Measurements from ENCODE around the gene ZNF23.

Gene ZNF23

DNA sequence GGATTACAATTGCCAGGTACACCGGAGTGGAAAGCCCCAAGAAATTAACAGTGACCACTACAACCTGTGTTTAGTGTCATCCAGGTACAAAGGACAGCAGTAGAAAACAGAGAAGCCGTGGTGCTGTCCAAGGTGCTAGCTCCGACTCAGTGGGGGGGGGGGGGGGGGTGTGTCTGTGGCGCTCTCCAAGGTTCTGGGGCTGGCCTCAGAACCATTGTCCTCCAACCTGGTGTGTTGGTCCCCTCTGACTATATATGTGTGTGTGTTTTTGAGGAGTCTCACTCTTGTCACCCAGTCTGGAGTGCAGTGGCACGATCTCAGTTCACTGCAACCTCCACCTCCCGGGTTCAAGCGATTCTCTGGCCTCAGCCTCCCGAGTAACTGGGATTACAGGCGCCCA is 5.8 kb upstream of the ZNF23 start:
- DNase-seq, result no peak

- no peak for DNase-seq
Measured at GRCh38 chr16:71464231-71464630, 2.2 kb upstream of the ZNF23 start.

DNA sequence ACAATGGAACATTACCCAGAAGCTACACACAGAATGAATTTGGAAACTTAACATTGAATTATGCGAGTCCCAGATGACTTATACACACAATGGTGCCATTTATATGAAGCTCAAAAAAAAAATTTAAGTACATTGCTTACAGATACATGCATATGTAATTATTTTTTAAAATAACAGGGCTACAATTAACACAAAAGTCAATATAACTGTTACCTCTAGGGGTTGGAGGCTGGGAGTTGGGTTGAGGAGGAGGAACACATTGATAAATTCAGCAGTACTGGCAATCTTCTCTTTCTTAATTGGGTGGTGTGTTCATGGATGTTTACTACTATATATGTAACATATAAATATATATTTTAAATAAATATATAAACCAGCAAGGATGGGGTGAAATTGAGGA is 1.1 kb downstream of the ZNF23 start:
- no peak for DNase-seq

DNA sequence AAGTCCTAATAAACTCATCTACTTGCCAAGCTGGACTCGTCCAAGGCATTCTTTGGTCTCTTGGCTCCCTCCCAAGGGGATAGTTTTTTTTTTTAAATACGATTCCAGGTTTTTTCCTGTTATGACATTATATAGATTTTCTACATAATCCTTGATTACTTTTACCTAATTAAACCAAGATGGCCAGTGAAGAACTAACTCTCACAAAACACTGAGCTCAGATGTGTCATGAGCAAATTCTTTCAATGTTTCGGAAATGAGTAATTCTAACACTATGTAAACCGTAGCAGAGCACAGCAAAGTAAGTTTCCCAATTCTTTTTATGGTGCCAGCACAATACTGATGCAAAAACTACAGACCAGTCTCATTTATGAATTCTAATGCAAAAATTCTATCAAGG is 1.8 kb downstream of the ZNF23 start:
- no peak for DNase-seq

GRCh38 chr16:71459510-71459909 is 2.5 kb downstream of the ZNF23 start:
- no peak for DNase-seq

- no peak for DNase-seq
Measured at GRCh38 chr16:71456801-71457200, 5.2 kb downstream of the ZNF23 start.

DNA sequence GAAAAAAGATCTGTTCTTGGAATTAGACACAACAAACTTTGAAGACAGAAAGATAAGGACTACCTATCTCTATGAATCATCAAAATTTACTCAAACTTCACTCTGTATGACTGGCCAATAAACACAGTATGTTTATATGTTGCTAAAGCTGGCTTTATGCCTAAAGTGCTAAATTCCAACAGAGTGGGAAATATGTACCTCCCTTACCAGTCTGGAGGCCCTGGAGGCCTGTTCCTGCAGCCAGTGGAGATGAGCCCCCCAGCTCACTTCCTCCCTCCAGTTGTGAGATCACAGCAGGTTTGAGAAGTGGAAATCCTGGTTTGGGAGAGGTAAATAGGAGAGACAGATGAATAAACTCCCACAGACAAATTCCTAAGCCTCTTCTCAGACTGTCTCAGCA is 9.0 kb downstream of the ZNF23 start:
- no peak for DNase-seq

DNA sequence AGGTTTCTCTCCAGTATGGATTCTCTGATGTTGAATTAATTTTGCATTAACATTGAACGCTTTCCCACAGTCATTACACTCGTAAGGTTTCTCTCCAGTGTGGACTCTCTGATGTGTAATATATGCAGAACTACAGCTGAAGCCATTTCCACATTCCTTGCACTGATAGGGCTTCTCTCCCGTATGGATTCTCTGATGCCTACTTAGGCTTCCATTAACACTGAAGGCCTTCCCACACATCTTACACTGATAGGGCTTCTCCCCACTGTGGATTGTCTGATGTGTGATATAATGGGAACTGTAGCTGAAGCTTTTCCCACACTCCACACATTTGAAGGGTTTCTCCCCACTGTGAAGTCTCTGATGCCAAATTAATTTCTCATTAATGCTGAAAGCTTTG is 13.0 kb downstream of the ZNF23 start:
- no peak for DNase-seq

GRCh38 chr16:71448274-71448866 is 13.7 kb downstream of the ZNF23 start:
- DNase-seq, result no peak

GRCh38 chr16:71443714-71444113 is 18.3 kb downstream of the ZNF23 start:
- no peak for DNase-seq

DNA sequence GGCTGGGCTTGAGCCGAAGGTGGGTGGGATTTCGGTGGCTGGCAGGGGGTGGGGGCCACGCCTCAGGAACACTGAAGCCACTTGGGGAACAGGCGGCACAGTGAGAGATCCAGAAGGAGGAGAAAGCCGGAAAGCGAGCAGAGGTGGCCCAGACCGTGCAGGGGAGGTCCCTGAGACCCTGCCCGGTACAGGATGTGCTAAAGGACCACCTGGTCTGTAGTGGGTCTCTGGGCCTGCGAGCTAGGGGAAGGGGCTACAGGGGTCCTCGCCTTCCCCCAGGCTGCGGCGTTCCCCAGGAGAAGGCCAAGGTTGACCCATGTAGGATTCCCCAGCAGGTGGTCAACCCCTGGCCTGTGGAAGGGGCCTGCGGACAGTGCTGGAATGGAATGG is 20.0 kb downstream of the ZNF23 start, which contains the start of gene TLE7:
Gene TLE7 (minus strand): TSS at position 4 of the 390 bp plus-strand sequence. CDS start 8,730 bp downstream, outside the sequence.
- no peak for DNase-seq

DNA sequence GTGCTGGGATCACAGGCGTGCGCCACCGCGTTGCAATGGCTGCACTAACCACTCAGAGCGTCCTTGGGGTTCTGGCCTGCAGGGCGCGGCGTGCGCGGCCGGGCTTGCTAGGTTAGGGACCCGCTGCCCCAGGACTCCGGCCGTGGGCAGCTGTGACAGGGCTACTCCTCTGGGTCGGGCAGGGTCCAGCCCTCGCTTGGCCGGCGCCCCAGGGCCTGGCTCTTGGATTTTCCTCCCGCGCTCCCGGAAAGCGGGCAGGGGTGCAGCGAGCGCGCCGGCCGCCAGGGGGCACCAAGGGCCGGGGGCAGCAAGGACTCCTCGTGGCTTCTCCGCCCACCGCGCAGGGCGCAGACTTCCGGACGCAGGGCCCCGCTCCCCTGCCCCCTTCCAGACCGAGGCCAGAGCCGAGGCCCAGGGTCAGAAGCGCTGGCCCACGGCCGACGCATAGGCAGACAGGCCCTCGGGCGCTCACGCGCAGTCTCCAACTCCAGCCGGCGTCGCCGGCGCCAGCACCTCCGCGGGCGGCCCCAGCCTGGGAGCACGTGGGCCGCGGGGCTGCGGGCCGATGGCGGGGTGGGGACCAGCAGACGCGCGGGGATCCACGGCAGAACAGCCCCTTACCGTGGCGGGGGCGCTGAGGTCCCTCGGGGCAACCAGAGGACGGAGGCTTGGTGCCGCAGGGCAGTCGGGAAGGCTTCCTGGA is 20.5 kb downstream of the ZNF23 start:
- no peak for DNase-seq

DNA sequence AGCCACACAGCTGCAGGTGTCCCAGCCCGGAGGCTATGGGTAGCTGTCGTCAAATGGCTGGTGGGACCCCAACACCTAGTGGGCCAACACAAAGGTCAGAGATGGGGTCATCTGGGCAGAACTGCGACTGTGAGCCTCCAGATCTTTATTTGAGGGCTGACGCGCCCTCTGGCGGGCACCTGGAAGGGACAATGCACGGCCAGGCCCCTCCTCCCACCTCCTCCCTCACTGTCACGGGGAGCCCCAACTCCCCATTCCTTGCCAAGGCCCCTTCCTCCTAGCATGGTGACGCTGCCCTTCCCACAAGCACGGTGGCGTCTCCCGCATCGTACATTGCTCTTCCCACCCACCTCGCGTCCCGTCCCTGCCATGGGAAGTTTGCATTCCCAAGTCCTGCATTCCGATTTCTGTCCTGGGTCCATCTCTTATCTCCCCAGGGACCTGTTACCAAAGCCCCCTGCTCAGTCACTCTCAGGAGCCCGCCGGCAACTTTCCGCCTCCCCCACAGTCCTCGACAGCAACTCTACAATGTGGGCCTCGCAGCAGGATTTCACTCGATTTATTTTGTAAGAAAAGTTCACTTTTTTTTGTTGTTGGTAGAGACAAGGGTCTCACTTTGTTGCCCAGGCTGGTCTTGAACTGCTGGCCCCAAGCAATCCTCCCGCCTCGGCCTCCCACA is 21.2 kb downstream of the ZNF23 start:
- DNase-seq, result no peak

DNA sequence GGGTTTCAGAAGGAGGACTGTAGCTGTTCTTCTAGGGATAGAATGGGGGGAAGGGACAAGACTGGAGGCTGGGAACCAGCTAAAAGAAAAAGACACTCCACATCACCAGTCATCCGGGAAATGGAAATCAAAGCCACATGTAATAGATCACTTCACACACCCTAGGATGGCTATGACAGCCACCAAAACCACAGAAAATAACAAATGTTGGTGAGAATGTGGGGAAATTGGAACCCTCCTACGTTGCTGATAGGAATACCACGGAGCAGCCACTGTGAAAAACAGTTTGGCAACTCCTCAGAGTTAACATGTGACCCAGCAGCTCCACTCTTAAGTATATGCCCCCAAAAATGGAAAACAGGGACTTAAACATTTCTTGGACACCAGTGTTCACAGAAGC is 22.5 kb downstream of the ZNF23 start:
- no peak for DNase-seq

GRCh38 chr16:71436473-71436872 is 25.6 kb downstream of the ZNF23 start:
- DNase-seq, result no peak

- no peak for DNase-seq
Measured at GRCh38 chr16:71432906-71433305, 29.1 kb downstream of the ZNF23 start.

DNA sequence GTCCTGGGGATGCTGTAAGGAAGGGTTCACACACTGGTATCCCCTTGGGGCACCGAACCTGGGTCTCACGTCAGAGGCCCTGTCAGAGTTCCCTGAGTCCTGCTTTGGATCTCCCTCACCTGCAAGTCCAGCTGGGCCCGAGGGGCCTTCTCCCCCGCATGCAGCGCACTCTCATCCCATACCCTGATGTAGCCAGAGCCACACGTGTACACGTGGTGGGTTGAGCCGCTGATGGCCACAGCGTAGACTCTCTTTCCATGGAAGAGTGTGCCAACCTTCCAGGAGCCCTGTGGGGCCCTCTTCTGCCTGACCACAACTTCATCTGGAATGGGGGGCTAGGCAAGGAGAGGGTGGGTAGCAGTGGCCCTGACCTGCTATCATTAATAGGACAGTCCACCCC is 30.1 kb downstream of the ZNF23 start:
- DNase-seq, result no peak

- no peak for DNase-seq
Measured at GRCh38 chr16:71431176-71431575, 30.9 kb downstream of the ZNF23 start.

DNA sequence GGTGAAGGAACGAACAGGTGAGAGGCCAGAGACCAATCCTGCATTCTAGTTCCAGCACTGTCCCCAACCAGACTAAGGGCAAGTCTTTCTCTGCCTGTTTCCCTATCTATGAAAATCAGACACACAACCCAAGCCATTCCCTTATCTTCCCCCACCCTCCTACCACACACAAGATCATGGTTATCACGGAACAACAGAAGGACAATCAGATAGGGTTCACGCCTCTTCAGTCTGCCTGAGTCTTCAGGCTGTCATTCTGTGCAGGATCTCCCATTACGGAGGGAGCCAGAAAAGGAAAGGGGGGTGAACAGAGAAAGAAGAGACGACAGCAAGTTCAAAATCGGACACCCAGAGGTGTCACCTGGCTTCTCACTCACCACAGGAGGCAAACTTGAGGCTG is 31.3 kb downstream of the ZNF23 start:
- DNase-seq, result no peak

DNA sequence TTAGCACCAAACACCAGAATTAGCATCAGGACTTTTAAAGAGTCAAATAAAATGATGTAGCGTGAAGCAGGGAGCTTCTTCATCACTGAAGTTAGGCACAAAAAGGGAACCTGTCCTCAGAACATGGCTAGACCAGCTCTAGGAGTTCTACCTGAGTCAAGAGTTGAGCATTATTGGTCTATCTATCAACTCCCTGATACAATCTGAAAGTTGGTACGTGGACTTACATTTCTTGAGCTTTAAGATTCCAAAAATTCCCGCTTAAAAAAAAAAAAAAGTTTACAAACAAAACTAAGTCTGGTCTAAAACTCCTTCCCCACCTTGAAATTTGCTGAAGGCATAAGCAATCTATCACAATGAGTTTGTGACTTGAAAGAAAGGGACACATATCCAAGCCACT is 32.5 kb downstream of the ZNF23 start:
- DNase-seq, result no peak

DNA sequence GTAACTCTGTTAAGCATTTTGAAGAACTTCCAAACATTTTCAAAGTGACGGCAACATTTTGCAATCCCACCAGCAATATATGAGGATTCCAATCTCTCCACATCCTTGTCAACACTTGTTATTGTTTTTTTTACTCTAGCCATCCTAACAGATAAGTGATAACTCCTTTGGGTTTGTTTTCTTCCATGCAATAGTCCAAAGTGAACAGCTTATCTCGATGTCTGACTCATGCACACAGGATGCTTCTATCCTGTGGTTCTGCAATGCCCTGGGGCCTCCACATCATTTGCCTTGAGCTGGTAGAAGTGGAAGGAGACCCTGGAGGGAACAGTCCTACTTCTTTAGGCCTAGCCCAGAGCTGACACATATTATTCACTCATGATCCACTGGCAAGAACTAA is 33.2 kb downstream of the ZNF23 start:
- no peak for DNase-seq

- DNase-seq, result no peak
Measured at GRCh38 chr16:71428385-71428784, 33.7 kb downstream of the ZNF23 start.

DNA sequence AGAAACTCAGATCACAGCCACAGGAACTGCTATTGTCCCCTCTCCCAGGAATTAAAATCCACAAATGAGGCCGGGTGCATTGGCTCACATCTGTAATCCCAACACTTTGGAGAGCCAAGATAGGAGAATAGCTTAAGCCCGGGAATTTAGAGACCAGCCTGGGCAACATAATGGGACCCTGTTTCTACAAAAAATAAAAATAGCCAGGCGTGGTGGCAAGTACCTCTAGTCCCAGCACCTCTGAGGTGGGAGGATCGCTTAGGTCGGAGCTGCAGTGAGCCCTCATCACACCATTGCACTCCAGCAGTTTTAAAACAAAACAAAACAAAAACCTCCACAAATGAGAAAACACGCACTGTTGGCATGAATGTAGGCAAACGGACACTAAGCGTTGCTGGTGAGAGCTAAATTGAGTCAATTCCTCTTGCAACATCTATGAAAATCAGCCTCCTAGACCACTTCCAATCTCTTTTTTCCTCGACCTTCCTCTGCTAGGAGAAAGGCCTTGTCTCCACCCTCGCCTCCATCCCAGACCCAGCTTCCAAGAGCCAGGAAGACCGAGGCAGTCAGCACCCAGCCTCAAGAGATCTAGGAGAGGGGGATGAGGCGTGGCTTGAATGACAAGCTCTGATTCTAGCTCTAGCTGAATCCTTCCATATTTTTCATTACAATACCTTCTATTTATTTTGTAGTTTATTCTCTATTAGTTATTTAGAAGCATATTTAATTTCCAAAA is 35.0 kb downstream of the ZNF23 start:
- no peak for DNase-seq

All from NCI-H774 (cell line).